Central memory CD8-positive, alpha-beta T cell (primary cell): ENCODE measurements around the gene PEX3.
"Not testable (repeated sequence)": the region's sequence is repeated elsewhere in the genome, so short reads cannot be mapped to it uniquely, and the experiment has no call there.

Experiments
- ATAC-seq: fragments of 150-1000 bp; cut with Tn5 transposase; replicated peaks from 2 replicates; pipeline ENCODE4 v1.10.0; 2022; ENCODE audit warnings: mild to moderate bottlenecking, moderate FRiP score, moderate number of reproducible peaks; ENCODE audit not compliant: poor library complexity, severe bottlenecking; ENCODE audit errors: extremely low read depth
- DNase-seq, 2 donors: peaks; one replicate each; pipeline ENCODE4 v3.0.0; 2021; ENCODE audit warnings: low spot score in 2 of 2
- H3K27ac Mint-ChIP-seq: one replicate; pipeline ENCODE4 v1.8.0; 2022; ENCODE audit warnings: low read depth, mild to moderate bottlenecking, moderate library complexity, mixed read lengths
- H3K27me3 Mint-ChIP-seq: one replicate; pipeline ENCODE4 v1.8.0; 2022; ENCODE audit warnings: mixed read lengths
- H3K36me3 Mint-ChIP-seq: one replicate; pipeline ENCODE4 v1.8.0; 2022; ENCODE audit warnings: mild to moderate bottlenecking, moderate library complexity, mixed read lengths; ENCODE audit not compliant: insufficient read depth
- H3K4me1 Mint-ChIP-seq: one replicate; pipeline ENCODE4 v1.8.0; 2022; ENCODE audit warnings: mixed read lengths
- H3K4me3 Mint-ChIP-seq: one replicate; pipeline ENCODE4 v1.8.0; 2022; ENCODE audit warnings: mild to moderate bottlenecking, moderate library complexity, mixed read lengths
- H3K9me3 Mint-ChIP-seq: one replicate; pipeline ENCODE4 v1.8.0; 2022; ENCODE audit warnings: mixed read lengths

The PEX3 gene

GRCh38 chr6:143498428-143498827, 47.8 kb downstream of the PEX3 start:
- H3K4me1 Mint-ChIP-seq, result peaks cover 15% of the 10 kb centered on the region
- peaks cover 13% of the 10 kb centered on the region for H3K36me3 Mint-ChIP-seq
- no peaks in the 10 kb centered on the region for H3K9me3 Mint-ChIP-seq
- H3K27me3 Mint-ChIP-seq, result no peaks in the 10 kb centered on the region
- no peak for DNase-seq
- no peak for ATAC-seq
- no peak overlapping the region for H3K4me3 Mint-ChIP-seq
- H3K27ac Mint-ChIP-seq, result peak overlapping the region; percentile 5

- H3K27me3 Mint-ChIP-seq, result no peaks in the 10 kb centered on the region
- ATAC-seq (no peak), DNase-seq (no peak)
- no peaks in the 10 kb centered on the region for H3K9me3 Mint-ChIP-seq
- H3K4me3 Mint-ChIP-seq, result no peak overlapping the region
- peaks cover 15% of the 10 kb centered on the region for H3K4me1 Mint-ChIP-seq
- peaks cover 16% of the 10 kb centered on the region for H3K36me3 Mint-ChIP-seq
- no peak overlapping the region for H3K27ac Mint-ChIP-seq
These were observed 51.2 kb downstream of the PEX3 start for GRCh38 chr6:143501851-143502250.

GRCh38 chr6:143504369-143504768, 53.8 kb downstream of the PEX3 start:
- Mint-ChIP-seq H3K4me3 (no peak overlapping the region), H3K27ac (no peak overlapping the region), H3K9me3 (no peaks in the 10 kb centered on the region), H3K4me1 (peaks cover 6% of the 10 kb centered on the region), H3K27me3 (no peaks in the 10 kb centered on the region), H3K36me3 (peaks cover 16% of the 10 kb centered on the region)
- ATAC-seq (no peak), DNase-seq (no peak)

GRCh38 chr6:143505111-143505510, 54.5 kb downstream of the PEX3 start:
- Mint-ChIP-seq H3K4me1 (peaks cover 13% of the 10 kb centered on the region), H3K9me3 (no peaks in the 10 kb centered on the region), H3K36me3 (peaks cover 16% of the 10 kb centered on the region), H3K4me3 (no peak overlapping the region), H3K27ac (no peak overlapping the region), H3K27me3 (no peaks in the 10 kb centered on the region)
- DNase-seq, result no peak
- ATAC-seq, result no peak

GRCh38 chr6:143505537-143505936, 54.9 kb downstream of the PEX3 start:
- Mint-ChIP-seq H3K27me3 (no peaks in the 10 kb centered on the region), H3K4me3 (no peak overlapping the region), H3K4me1 (peaks cover 14% of the 10 kb centered on the region), H3K27ac (no peak overlapping the region), H3K36me3 (peaks cover 15% of the 10 kb centered on the region), H3K9me3 (no peaks in the 10 kb centered on the region)
- ATAC-seq, result no peak
- DNase-seq, result no peak

- no peak for ATAC-seq
- H3K27ac Mint-ChIP-seq, result no peak overlapping the region
- H3K4me3 Mint-ChIP-seq, result no peak overlapping the region
These were observed 55.6 kb downstream of the PEX3 start for GRCh38 chr6:143506199-143506598.

GRCh38 chr6:143506620-143507019, 56.0 kb downstream of the PEX3 start:
- DNase-seq (no peak), ATAC-seq (no peak)
- Mint-ChIP-seq H3K4me1 (peaks cover 20% of the 10 kb centered on the region), H3K27ac (no peak overlapping the region), H3K27me3 (no peaks in the 10 kb centered on the region), H3K4me3 (no peak overlapping the region), H3K9me3 (no peaks in the 10 kb centered on the region), H3K36me3 (peaks cover 13% of the 10 kb centered on the region)

More at GRCh38 chr6:143506199-143506598, 55.6 kb downstream of the PEX3 start:
- no peaks in the 10 kb centered on the region for H3K27me3 Mint-ChIP-seq
- peaks cover 19% of the 10 kb centered on the region for H3K4me1 Mint-ChIP-seq
- H3K9me3 Mint-ChIP-seq, result no peaks in the 10 kb centered on the region
- H3K36me3 Mint-ChIP-seq, result peaks cover 11% of the 10 kb centered on the region
- no peak for DNase-seq

- Mint-ChIP-seq H3K36me3 (peaks cover 13% of the 10 kb centered on the region), H3K9me3 (no peaks in the 10 kb centered on the region), H3K27me3 (no peaks in the 10 kb centered on the region), H3K4me3 (no peak overlapping the region), H3K27ac (no peak overlapping the region), H3K4me1 (peaks cover 20% of the 10 kb centered on the region)
- ATAC-seq (no peak), DNase-seq (no peak)
These were observed 56.9 kb downstream of the PEX3 start for GRCh38 chr6:143507358-143508145.

GRCh38 chr6:143510326-143510725, 59.7 kb downstream of the PEX3 start:
- not testable (repeated sequence) for DNase-seq, ATAC-seq, H3K27ac Mint-ChIP-seq, H3K27me3 Mint-ChIP-seq, H3K9me3 Mint-ChIP-seq
- Mint-ChIP-seq H3K4me1 (peaks cover 27% of the 10 kb centered on the region), H3K36me3 (peaks cover 14% of the 10 kb centered on the region), H3K4me3 (peak overlapping the region; percentile 99)

GRCh38 chr6:143510991-143511891, 60.6 kb downstream of the PEX3 start, which contains the start of gene FUCA2:
FUCA2 (minus strand) TSS chr6:143511720; CDS start chr6:143511634, 86 bp downstream.
- DNase-seq, result peak; percentile 26 to 50
- no peaks in the 10 kb centered on the region for H3K27me3 Mint-ChIP-seq
- H3K36me3 Mint-ChIP-seq, result peaks cover 7% of the 10 kb centered on the region
- peak within 1 kb of the TSS; percentile 99 for H3K4me3 Mint-ChIP-seq
- H3K4me1 Mint-ChIP-seq, result peaks cover 27% of the 10 kb centered on the region
- H3K9me3 Mint-ChIP-seq, result no peaks in the 10 kb centered on the region
- peak; percentile 77 for ATAC-seq
- H3K27ac Mint-ChIP-seq, result peak within 1 kb of the TSS; percentile 92

GRCh38 chr6:143513410-143513809, 62.8 kb downstream of the PEX3 start:
- Mint-ChIP-seq H3K4me1 (peaks cover 39% of the 10 kb centered on the region), H3K9me3 (no peaks in the 10 kb centered on the region), H3K4me3 (peak overlapping the region; percentile 99), H3K36me3 (peaks cover 5% of the 10 kb centered on the region), H3K27me3 (no peaks in the 10 kb centered on the region), H3K27ac (no peak overlapping the region)
- DNase-seq (peak in 1 of 2 donors; percentile 30), ATAC-seq (no peak)

- no peak for DNase-seq
- Mint-ChIP-seq H3K4me1 (peaks cover 25% of the 10 kb centered on the region), H3K9me3 (no peaks in the 10 kb centered on the region), H3K4me3 (no peak overlapping the region), H3K36me3 (peaks cover 5% of the 10 kb centered on the region), H3K27ac (no peak overlapping the region), H3K27me3 (no peaks in the 10 kb centered on the region)
- ATAC-seq, result no peak
These were observed 64.6 kb downstream of the PEX3 start for GRCh38 chr6:143515061-143515760.
